Stimulated activated CD8-positive, alpha-beta memory T cell treated with anti-CD3 and anti-CD28 coated beads, Interleukin-15, amount 100 ng/mL, for 4 hours (primary cell): ENCODE data around the gene TWIST2.

ENCODE experiments used
- DNase-seq, 2 donors: peaks; one replicate each; pipeline ENCODE4 v3.0.0-alpha.2; 2020; ENCODE audit warnings: low read depth in 2 of 2

The TWIST2 gene

DNA sequence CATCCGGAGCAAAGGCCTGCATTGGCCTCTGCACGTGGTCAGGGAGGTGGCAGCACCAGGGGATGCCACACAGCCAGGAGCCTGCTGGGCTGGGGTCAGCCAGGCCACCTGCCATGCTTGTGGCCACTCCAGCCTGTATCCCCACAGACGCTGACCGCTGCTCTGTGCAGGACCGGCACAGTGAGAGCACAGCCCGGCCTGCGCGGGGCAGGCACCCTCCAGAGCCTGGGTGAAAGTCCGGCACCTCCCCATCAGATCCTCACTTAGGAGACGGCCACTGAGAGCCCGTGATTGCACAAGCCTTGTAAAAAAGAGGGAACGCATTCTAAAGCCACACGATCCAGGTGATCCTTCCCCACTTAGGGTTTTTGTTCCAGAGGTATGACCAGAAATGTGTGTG is 42.2 kb downstream of the TWIST2 start:
- no peak for DNase-seq

DNA sequence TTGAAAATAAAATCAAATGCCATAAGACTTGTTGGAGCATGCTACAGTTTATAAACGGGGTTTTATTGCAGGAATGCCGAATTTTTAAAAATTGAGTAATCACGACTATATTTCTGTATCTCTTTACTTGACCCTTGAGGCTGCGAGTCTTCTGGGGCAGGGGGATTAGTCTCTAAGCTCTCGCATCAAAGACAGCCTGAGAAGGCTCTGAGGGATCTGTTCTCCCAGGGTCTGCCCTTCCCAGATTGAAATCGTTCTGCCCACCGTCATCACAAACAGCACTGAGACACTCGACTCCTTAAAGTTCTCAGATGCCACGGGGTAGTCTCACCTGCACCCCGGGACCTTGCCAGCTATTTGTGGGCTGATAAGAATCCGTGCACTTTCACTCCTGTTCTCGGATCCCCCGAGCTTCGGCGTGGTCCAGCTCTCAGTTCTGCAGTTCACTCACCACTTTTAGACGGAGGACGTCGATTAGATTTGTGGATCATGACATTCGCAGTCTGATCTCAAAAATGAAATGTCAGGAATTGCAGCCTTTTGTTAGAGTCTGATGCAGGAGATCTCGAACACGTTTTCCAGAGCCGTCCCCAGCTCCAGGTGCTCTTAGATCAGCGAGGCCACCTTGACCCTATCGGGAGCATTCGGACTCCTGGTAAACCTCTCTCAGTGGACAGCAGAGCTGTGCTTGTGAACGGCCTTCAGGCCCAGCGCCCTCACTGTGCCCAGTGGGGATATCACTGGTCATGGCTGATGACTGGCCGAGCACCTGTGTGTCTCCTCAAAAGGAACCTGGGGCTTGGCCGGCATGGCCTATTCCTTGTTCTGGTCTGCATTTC is 43.0 kb downstream of the TWIST2 start:
- no peak for DNase-seq

DNA sequence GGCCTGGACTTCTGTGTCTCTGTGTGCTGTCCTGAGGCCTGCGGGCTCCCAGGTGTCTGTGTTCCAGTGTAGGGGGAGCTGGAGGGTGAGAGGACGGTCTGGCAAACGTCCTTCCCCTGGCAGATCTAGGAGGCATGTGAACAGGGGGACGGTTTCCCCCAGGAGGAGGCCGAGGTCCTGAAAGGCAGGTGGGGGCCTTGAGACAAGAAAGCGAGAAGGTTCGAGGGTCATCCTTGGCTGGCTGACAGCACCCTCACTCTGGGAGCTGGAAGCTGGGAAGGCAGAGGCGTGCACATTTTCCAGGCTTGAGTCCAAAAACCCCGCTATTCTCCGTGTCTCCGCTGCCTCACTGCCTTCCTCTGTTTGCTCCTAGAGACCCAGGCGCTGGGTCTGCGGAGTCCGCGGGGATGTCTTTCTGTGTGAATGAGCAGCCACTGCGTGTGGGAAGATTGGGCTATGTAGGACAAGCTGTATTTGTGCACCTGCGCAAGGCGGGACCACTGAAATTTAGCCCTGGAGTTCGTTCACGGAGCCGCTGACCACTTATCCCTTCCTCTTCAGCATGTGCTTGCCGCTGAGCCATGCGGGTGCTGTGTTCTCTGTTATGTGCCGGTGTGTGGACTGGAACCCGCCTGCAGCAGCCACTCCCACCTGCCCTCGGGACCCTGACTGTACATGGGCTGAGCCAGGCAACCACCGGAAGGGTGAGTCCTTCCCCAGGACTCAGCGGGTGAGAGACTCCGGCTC is 43.7 kb downstream of the TWIST2 start:
- no peak for DNase-seq

DNA sequence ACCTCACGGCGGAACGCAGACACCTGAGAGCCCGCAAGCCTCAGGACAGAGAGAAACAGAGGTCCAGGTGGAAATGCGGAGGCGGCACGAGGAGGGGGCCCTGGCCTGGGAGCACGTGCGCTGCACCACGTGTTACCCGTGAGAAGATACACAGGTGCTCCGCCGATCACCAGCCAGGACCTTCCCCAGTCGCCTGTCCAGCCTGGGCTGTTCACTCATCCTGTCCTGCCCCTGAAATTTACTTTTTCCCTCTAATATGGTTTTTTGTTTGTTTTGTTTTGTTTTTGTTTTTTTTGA is 44.3 kb downstream of the TWIST2 start:
- no peak for DNase-seq

DNA sequence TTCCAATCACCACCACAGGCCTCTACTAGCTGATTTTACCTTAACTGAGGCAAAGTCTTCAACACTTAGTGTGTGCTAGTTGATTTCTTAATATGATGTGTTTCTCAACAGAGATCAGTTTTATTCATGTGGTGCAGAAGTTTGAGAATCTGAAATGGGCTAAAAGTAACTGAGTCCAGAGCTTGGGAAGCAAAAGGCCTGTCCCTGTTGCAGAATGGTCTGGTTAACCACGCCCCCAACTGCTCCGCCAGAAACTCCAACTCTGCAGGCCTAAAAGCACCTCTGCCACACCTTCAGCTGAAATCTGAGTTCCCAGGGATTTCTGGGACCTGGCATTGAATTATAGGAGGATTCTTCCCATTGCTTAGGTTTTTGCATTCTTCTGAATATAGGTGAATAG is 44.9 kb downstream of the TWIST2 start:
- no peak for DNase-seq

- DNase-seq, result no peak
These were observed 45.6 kb downstream of the TWIST2 start for GRCh38 chr2:238893349-238894000.

DNA sequence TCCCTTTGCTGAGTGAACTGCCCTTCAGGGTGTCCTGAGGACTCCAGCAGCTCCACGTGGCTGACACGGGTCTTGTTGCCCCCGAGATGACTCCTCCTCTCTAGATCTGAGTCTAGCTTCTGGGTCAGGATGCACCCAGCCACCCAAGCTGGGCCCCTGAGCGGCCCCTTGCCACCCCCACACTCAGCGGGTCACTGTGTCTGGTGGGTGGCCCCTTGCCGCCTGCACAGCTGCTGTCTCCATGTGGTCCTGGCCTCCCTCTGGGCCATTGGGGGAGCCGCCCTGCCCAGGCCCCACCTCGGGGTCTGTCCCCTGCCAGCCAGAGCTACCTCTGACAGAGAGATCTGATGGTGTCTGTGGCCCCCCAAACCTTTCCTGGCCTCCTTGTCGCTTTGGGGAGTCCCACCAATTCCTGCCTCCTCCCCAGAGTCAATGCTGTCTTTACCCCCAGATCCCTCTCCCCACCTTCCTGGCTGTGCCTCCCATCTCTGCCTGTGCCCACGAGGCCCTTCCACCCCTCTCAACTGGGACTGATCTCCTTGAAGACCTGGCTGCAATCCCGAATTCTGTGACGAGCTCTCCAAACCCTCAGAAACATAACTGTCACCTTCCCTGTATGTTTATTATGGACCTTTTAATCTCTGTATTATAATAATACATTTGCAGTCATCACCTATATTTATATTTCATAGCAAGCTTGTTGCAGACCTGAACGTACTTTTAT is 46.5 kb downstream of the TWIST2 start:
- DNase-seq, result no peak

- DNase-seq, result no peak
These were observed 47.0 kb downstream of the TWIST2 start for GRCh38 chr2:238894950-238895298.

DNA sequence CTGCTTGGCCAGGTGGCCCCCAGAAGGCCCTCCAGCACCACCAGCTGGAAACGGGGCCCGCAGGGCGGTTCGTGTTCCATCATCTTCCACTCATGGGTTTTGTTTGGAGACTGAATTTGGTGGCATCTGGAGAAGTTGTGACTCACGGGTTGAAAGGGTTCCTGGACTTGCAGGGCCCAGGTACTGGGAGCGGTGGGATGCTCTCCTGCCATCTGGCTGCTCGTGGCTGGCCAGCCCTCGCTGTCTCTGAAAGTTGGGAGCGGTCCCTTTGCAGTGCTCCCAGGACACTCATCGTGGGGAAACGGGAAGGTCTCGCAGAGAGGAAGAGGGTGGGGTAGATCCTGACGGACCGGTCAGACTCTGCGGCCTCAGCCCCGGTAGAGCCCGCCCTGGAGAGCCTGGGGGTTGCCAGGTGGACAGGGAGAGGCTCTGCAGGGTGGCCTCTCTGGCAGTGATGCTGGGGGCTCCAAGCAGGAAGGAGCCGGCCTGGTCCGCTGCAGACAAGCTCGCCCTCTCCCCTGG is 47.5 kb downstream of the TWIST2 start:
- DNase-seq, result no peak

- DNase-seq, result no peak
These were observed 48.2 kb downstream of the TWIST2 start for GRCh38 chr2:238895891-238896600.

GRCh38 chr2:238896641-238897040 is 48.8 kb downstream of the TWIST2 start:
- no peak for DNase-seq

DNA sequence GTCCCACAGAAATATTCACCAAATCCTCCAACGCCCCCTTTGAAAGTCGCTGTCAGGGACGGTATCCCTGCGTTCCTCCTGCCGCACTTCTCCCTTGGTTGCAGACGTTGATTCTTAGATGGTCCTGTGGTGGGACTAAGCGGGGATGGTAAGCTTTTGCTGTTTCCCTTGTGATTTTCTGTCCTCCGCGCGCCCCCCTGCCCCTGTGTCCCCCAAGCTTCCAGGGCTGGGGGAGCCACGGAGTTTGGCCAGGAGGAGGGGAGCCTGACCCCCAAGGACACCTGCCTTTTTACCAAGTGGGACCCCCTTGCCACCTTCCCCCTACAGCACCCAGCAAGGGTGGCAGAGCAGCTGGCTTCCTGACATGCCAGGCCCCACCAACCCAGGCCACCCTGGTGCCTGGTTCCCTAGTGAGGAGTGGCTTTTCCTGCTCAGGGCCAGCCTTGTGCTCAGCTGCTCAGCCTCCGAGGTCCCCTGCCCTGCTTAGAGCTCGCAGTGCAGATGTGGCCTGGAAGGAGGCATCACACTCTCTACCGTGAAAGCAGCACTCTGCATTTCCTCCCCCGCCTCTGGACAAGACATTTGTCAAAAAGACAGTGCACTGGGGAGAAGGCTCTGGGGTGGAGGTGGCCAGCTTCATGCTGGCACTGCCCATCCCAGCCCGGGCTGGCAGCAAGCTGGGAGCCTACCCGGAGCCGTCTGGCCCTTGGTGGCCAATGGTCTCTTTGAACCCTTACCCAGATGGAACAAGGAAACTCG is 49.4 kb downstream of the TWIST2 start:
- no peak for DNase-seq

- no peak for DNase-seq
These were observed 50.0 kb downstream of the TWIST2 start for GRCh38 chr2:238897911-238898311.

- DNase-seq, result no peak
These were observed 50.8 kb downstream of the TWIST2 start for GRCh38 chr2:238898534-238899281.

- no peak for DNase-seq
These were observed 51.5 kb downstream of the TWIST2 start for GRCh38 chr2:238899386-238899785.

DNA sequence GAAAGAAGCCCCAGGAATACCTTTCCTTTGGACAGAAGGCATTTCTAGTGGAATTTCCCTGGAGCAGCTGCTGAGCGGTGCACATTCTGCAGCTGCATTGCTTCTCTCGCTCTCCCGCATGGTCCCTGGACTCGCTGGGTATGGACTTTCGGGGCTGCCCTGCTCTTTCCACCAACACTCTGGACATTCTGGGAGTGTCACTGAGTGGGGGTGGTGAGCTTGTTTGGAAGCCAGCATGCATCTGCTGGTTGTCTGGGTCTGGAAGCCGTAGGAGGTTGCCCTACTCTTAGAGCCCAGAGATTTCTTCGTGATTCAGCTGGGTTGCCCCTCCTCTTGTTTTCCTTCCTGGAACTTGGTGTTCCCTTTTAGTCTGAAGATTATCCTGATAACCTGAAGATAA is 52.6 kb downstream of the TWIST2 start:
- no peak for DNase-seq

- no peak for DNase-seq
These were observed 53.7 kb downstream of the TWIST2 start for GRCh38 chr2:238901461-238902057.

DNA sequence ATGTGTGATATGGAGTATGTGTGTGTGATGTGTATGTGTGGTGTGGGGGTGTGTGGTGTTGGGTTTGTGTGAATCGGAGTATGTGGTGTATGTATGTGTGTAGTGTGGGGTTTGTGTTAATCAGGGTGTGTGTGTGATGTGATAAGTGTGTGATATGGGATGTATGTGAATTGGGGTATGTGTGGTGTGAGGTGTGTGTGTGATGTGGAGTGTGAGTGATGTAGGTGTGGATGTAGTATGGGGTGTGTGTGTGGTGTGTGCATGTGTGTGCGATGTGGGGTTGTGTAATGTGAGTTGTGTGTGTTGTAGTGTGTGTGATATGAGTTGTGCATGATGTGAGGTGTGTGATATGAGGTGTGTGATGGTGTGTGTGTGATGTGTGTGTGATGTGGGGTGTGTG is 54.4 kb downstream of the TWIST2 start:
- DNase-seq, result no peak

GRCh38 chr2:238903141-238903540 is 55.3 kb downstream of the TWIST2 start:
- no peak for DNase-seq

- DNase-seq, result no peak
These were observed 56.3 kb downstream of the TWIST2 start for GRCh38 chr2:238904177-238904576.
